ENCODE measurements around the gene CACTIN. TPM values are rescaled to one million over a fixed set of nuclear protein-coding genes. Genes with fewer than 3 reads are reported as not detected.

CACTIN gene
- total and polyA plus RNA-seq, 2 of the 8 experiments (the other 6 are each of a cell fraction or from before 2014, with no cell fraction given) = 25.8 to 29.9 TPM

DNA sequence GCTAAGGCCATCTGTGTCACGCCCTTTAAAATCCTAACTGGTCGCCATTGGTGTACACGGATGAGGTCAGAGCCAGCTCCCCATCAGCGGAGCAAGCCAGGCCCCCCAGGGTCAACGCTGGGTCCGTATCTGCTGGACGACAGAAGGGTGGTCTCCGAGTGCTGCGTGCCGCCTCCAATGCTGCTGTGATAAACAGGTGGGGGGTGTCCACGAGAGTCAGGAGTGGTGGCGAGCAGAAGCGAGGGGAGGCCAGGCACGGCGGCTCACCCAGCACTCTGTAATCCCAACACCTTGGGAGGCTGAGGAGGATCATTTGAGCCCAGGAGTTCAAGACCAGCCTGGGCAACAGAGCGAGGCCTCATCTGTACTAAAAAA is 30.8 kb upstream of the CACTIN start:
- FAIRE-seq (no peak), DNase-seq (ENCODE audit: low read depth in 1 of 2, low spot score in 2 of 2) (no peak)
- ChIA-PET CTCF (ENCODE audit: partially characterized antibody) (interaction anchor here (0.6 to 2.3 kb wide), 7 partner anchors 11 to 1843 kb away, joined by 3 to 10 read pairs (median 5); partner anchors contain the start of genes GIPC3 and TJP3), POLR2A (ENCODE audit: partially characterized antibody) (no interaction called here)
- Histone ChIP-seq H3K4ac (replicated peaks; ENCODE audit: insufficient read length, low read depth, low read length) (no peak overlapping the region), H2BK20ac (ENCODE audit: low read length) (no peak overlapping the region), H3K23ac (ENCODE audit: insufficient read length) (no peak overlapping the region), H3K9ac (replicated peaks in 1 of 4; ENCODE audit: extremely low read depth in 1 of 4, low read depth in 3 of 4, low read length in 3 of 4) (no peak overlapping the region), H3K79me2 (ENCODE audit: control insufficient read depth in 1 of 2, insufficient read depth in 2 of 2, low read length in 2 of 2) (no peaks in the 10 kb centered on the region), H3K27me3 (replicated peaks in 1 of 4; ENCODE audit: control insufficient read depth in 3 of 4, extremely low read depth in 1 of 4, insufficient read depth in 3 of 4, low read length in 3 of 4) (no peaks in the 10 kb centered on the region), H3K4me1 (replicated peaks in 1 of 4; ENCODE audit: control insufficient read depth in 3 of 4, insufficient read depth in 4 of 4, low read length in 3 of 4) (no peaks in the 10 kb centered on the region), H2AFZ (ENCODE audit: low read length) (no peak overlapping the region), H3K4me3 (ENCODE audit: extremely low read depth in 1 of 4, insufficient read depth in 2 of 4, low read depth in 3 of 4, low read length in 4 of 4) (no peak overlapping the region), H3K18ac (ENCODE audit: extremely low read depth, low read length) (no peak overlapping the region), H3K27ac (ENCODE audit: low read depth, low read length) (no peak overlapping the region), H2BK120ac (replicated peaks; ENCODE audit: low read depth, low read length) (no peak overlapping the region), H4K20me1 (replicated peaks in 1 of 2; ENCODE audit: control insufficient read depth in 1 of 2, insufficient read depth in 2 of 2, low read length in 2 of 2) (peaks cover 0 to 21% of the 10 kb centered on the region in 2 experiments), H3K4me2 (ENCODE audit: insufficient read depth in 1 of 2, low read depth in 2 of 2, low read length in 2 of 2) (no peak overlapping the region), H4K5ac (ENCODE audit: insufficient read length, low read depth, low read length) (no peak overlapping the region), H2AK5ac (ENCODE audit: low read depth, low read length) (no peak overlapping the region), H3K9me3 (ENCODE audit: insufficient read depth in 2 of 2, low read depth in 1 of 2, low read length in 1 of 2) (no peaks in the 10 kb centered on the region), H3K79me1 (ENCODE audit: low read depth, low read length) (no peaks in the 10 kb centered on the region), H3K23me2 (ENCODE audit: low read depth, low read length) (no peaks in the 10 kb centered on the region), H2BK12ac (ENCODE audit: low read depth, low read length) (no peak overlapping the region), H4K91ac (replicated peaks; ENCODE audit: insufficient read length, low read length) (no peak overlapping the region), H3K56ac (replicated peaks; ENCODE audit: insufficient read length, low read depth, low read length) (no peak overlapping the region), H2BK15ac (ENCODE audit: low read length) (no peak overlapping the region), H3K14ac (ENCODE audit: insufficient read length) (no peak overlapping the region), H2BK5ac (ENCODE audit: low read depth, low read length) (no peak overlapping the region), H4K8ac (ENCODE audit: extremely low read depth, insufficient read depth, low read length) (no peak overlapping the region), H3K36me3 (ENCODE audit: control insufficient read depth in 2 of 4, insufficient read depth in 4 of 4, low read length in 3 of 4) (peaks cover 0 to 17% (median 7%) of the 10 kb centered on the region in 4 experiments; a peak in 6 of 8 replicates)
- 93% methylated on average over 15 of the region's 16 CpGs; no CpG with 5 or more reads in 1 of the 2 experiments for WGBS, 2 experiments (ENCODE audit: extremely low coverage in 1 of 2, insufficient coverage in 1 of 2, insufficient read length in 1 of 2, insufficient replicate concordance in 2 of 2, low coverage in 1 of 2, low lambda C conversion rate in 2 of 2, missing lambda C conversion rate in 1 of 2)
- TF ChIP-seq RBBP5 (IDR thresholded peaks at IDR 0.05; ENCODE audit: borderline replicate concordance, low read depth, low read length) = no peak
- no peak for TF ChIP-seq CREB1 (IDR thresholded peaks at IDR 0.05)
- TF ChIP-seq HDAC2 (IDR thresholded peaks at IDR 0.05; ENCODE audit: borderline replicate concordance in 1 of 2, low read depth in 2 of 2, low read length in 2 of 2) = no peak
- TF ChIP-seq SUZ12 (IDR thresholded peaks at IDR 0.05; ENCODE audit: low read length) = no peak
- TF ChIP-seq CHD1 (IDR thresholded peaks at IDR 0.05; ENCODE audit: low read depth, low read length) = no peak
- TF ChIP-seq JUN (IDR thresholded peaks at IDR 0.05; ENCODE audit: low read depth, low read length) = no peak
- TF ChIP-seq YY1 (IDR thresholded peaks at IDR 0.05; ENCODE audit: low read depth, low read length) = no peak
- TF ChIP-seq KDM5A (IDR thresholded peaks at IDR 0.05; ENCODE audit: low read length) = no peak
- TF ChIP-seq SP1 (IDR thresholded peaks at IDR 0.05; ENCODE audit: low read depth, low read length) = no peak
- no peak for TF ChIP-seq TCF12 (IDR thresholded peaks at IDR 0.05; ENCODE audit: low read depth, low read length)
- TF ChIP-seq SP4 (IDR thresholded peaks at IDR 0.05; ENCODE audit: low read length) = no peak
- no peak for TF ChIP-seq GABPA (IDR thresholded peaks at IDR 0.05; ENCODE audit: borderline replicate concordance, insufficient read depth, low read length)
- TF ChIP-seq RFX5 (IDR thresholded peaks at IDR 0.05; ENCODE audit: borderline replicate concordance, low read depth, low read length) = no peak
- TF ChIP-seq KDM1A (IDR thresholded peaks at IDR 0.05; ENCODE audit: borderline replicate concordance, low read length) = no peak
- TF ChIP-seq SIRT6 (IDR thresholded peaks at IDR 0.05; ENCODE audit: low read length) = no peak
- no peak for TF ChIP-seq RNF2 (IDR thresholded peaks at IDR 0.05; ENCODE audit: borderline replicate concordance, low read depth, low read length, missing control alignments, poor library complexity, severe bottlenecking)
